Caco-2 (cell line): ENCODE results near the gene ADNP2. TPM values are rescaled to one million over a fixed set of nuclear protein-coding genes. Genes with fewer than 3 reads are reported as not detected.
A peak's percentile ranks its signal among the peaks of the same experiment; 100 is the strongest.
"Not testable (repeated sequence)": the region's sequence is repeated elsewhere in the genome, so short reads cannot be mapped to it uniquely, and the experiment has no call there.

Source experiments
- BruUV-seq: library from RNA; stranded (reverse); fragments of 400-500 nt; replicated peaks from 2 replicates; lab custom pipeline; 2021; lab: Mats Ljungman, UMichigan
- CTCF ChIA-PET: fragments of 300-600 bp; sonication (Branson Sonifier 250); formaldehyde crosslinking; loops from one replicate; lab custom pipeline; 2022; ENCODE audit warnings: antibody characterized with exemption; lab: Charles Lee
- POLR2A ChIA-PET: fragments of 300-600 bp; sonication (Branson Sonifier 250); formaldehyde crosslinking; loops from one replicate; lab custom pipeline; 2022; ENCODE audit warnings: antibody characterized with exemption; lab: Charles Lee
- DNase-seq, 2 experiments: peaks; one replicate each; pipeline versions ENCODE4 v3.0.0 to v3.0.0-alpha.2; 2020 to 2022
- H3K27me3 ChIP-seq: replicated peaks from 2 replicates; pipeline ENCODE4 v1.6.0; 2011; ENCODE audit warnings: low read length; ENCODE audit not compliant: control insufficient read depth, insufficient read depth
- H3K36me3 ChIP-seq: 2 replicates; pipeline ENCODE4 v1.5.1; 2011; ENCODE audit warnings: low read length; ENCODE audit not compliant: control insufficient read depth, insufficient read depth
- H3K4me1 ChIP-seq: fragments of 250-450 bp; sonication (Bioruptor Pico); 2 replicates; pipeline ENCODE4 v1.5.1; 2020; ENCODE audit warnings: mild to moderate bottlenecking
- H3K4me3 ChIP-seq: 2 replicates; pipeline ENCODE4 v1.5.1; 2011; ENCODE audit warnings: low read depth, mild to moderate bottlenecking, control low read depth, low read length
- H3K9me3 ChIP-seq: fragments of 250-450 bp; sonication (Bioruptor Pico); 2 replicates; pipeline ENCODE4 v1.5.1; 2020; ENCODE audit warnings: mild to moderate bottlenecking, moderate library complexity
- H3K27ac Mint-ChIP-seq: one replicate; pipeline ENCODE4 v1.8.0; 2022; ENCODE audit warnings: mixed read lengths; ENCODE audit not compliant: unreplicated experiment
- H3K27me3 Mint-ChIP-seq: one replicate; pipeline ENCODE4 v1.8.0; 2022; ENCODE audit warnings: mixed read lengths; ENCODE audit not compliant: insufficient read depth, unreplicated experiment
- H3K36me3 Mint-ChIP-seq: one replicate; pipeline ENCODE4 v1.8.0; 2022; ENCODE audit warnings: mild to moderate bottlenecking, mixed read lengths; ENCODE audit not compliant: insufficient read depth, unreplicated experiment
- H3K4me1 Mint-ChIP-seq: one replicate; pipeline ENCODE4 v1.8.0; 2022; ENCODE audit warnings: low read depth, mixed read lengths; ENCODE audit not compliant: unreplicated experiment
- H3K4me3 Mint-ChIP-seq: one replicate; pipeline ENCODE4 v1.8.0; 2022; ENCODE audit warnings: mild to moderate bottlenecking, moderate library complexity, mixed read lengths; ENCODE audit not compliant: unreplicated experiment
- H3K9me3 Mint-ChIP-seq: one replicate; pipeline ENCODE4 v1.8.0; 2022; ENCODE audit warnings: mixed read lengths; ENCODE audit not compliant: unreplicated experiment
- intact Hi-C: fragments of 100-400 bp; cut with micrococcal nuclease; formaldehyde crosslinking; loops from one replicate; pipeline ENCODE4 v1.10.0; 2022; ENCODE audit not compliant: unreplicated experiment
- total RNA-seq: library from RNA; stranded (reverse); gene quantifications from 2 replicates; pipeline ENCODE4 v1.2.3, GENCODE V29; 2022
- TF ChIP-seq, protein P1 (sequence below), 2 experiments: fragments of 200-600 bp in 1 of 2; IDR thresholded peaks; 1 replicate in 1 of 2; 2 replicates in 1 of 2; pipeline versions ENCODE4 v1.5.1 to v1.8.0; 2011 to 2022; ENCODE audit warnings: antibody characterized with exemption in 1 of 2, control low read depth in 1 of 2, inconsistent platforms in 1 of 2, low read depth in 1 of 2, low read length in 1 of 2, mild to moderate bottlenecking in 1 of 2, moderate library complexity in 1 of 2; ENCODE audit not compliant: insufficient read depth in 1 of 2, severe bottlenecking in 1 of 2, unreplicated experiment in 1 of 2

Gene ADNP2
- total RNA-seq, 1 experiment from 2014 or later, result 22.1 TPM

DNA sequence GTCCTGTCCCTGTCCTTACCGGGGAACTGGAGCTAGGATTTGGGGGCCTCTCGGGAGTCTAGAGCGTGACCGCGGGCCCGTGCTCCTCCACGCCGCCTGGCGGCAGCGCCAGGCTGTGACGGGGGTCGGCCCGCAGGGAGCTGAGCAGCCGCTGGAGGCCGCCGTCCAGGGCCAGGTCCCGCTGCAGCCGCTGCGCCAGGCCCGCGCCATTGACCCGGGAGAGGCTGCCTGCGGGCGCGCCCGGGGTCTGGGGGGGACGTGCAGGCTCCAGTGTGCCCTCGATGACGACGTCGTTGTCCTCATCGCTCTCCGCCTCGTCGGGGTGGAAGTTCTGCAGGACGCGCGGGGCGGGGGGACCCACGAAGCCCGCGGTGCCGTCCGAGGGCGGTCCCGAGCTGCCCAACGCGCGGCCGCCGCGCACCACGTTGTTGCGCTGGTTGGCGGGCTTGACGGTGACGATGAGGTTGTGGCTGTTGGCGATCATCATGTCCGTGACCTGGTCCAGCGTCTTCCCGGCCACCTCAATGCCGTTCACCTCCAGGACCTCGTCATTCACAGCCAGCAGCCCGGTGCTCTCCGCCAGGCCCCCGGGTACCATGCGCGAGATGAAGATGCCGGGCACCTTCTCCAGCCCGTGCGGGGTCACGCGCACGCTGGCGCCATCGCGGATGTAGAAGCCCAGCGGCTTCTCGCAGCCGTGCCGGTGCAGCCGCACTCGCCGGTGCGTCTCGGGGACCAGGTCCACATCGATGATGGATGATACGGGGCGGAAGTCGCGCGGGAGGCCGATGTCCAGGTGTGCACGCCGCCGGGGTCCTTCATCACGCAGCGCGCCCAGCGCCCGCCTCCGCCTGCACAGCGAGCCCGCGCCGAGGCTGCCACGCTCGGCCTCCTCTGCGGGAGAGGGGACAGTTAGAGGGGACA lies 50.9 kb downstream of the ADNP2 start:
- Mint-ChIP-seq H3K36me3 (peaks cover 4% of the 10 kb centered on the region), H3K27me3 (no peaks in the 10 kb centered on the region), H3K4me1 (no peaks in the 10 kb centered on the region), H3K9me3 (no peaks in the 10 kb centered on the region), H3K4me3 (no peak overlapping the region), H3K27ac (no peak overlapping the region)
- DNase-seq, result no peak
- no TSS peak for BruUV-seq
- Histone ChIP-seq H3K27me3 (no peaks in the 10 kb centered on the region), H3K4me3 (no peak overlapping the region), H3K4me1 (no peaks in the 10 kb centered on the region), H3K9me3 (no peaks in the 10 kb centered on the region), H3K36me3 (no peaks in the 10 kb centered on the region)
- intact Hi-C loops, result no loop called here
- ChIA-PET POLR2A (no interaction called here), CTCF (no interaction called here)
- TF ChIP-seq, protein P1, sequence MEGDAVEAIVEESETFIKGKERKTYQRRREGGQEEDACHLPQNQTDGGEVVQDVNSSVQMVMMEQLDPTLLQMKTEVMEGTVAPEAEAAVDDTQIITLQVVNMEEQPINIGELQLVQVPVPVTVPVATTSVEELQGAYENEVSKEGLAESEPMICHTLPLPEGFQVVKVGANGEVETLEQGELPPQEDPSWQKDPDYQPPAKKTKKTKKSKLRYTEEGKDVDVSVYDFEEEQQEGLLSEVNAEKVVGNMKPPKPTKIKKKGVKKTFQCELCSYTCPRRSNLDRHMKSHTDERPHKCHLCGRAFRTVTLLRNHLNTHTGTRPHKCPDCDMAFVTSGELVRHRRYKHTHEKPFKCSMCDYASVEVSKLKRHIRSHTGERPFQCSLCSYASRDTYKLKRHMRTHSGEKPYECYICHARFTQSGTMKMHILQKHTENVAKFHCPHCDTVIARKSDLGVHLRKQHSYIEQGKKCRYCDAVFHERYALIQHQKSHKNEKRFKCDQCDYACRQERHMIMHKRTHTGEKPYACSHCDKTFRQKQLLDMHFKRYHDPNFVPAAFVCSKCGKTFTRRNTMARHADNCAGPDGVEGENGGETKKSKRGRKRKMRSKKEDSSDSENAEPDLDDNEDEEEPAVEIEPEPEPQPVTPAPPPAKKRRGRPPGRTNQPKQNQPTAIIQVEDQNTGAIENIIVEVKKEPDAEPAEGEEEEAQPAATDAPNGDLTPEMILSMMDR (IDR thresholded peaks at IDR 0.05; ENCODE audit: insufficient read depth in 1 of 2, low read depth in 1 of 2, low read length in 1 of 2, severe bottlenecking in 1 of 2, unreplicated experiment in 1 of 2), result no peak

DNA sequence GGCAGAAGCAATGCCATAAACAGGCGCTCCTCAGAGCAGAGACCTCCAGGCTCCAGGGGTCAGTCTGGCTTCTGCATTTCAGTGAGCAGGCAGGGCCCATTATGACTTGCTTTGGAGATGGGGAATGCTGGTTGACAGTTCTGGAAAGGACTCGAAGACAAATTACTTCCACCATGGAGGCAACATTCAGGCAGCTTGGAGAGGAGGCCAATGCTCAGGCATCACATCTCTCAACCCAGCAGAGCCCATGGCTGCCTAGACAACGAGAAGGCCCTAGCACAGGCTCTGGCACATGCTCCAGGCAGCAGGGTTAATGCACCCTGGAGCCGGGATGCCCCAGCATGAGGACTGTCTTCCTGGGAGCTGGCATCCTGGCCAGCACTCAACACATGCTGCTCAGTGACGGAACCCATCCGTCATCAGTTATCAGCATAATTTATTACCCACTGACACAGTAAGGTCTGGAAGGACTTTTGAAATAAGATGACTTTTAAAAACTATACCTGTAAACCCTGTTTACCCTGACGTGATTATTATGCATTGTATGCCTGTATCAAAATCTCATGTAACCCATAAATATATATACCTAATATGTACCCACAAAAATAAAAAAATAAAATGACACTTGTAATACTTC lies 52.8 kb downstream of the ADNP2 start:
- TF ChIP-seq, protein P1 (IDR thresholded peaks at IDR 0.05; ENCODE audit: insufficient read depth in 1 of 2, low read depth in 1 of 2, low read length in 1 of 2, severe bottlenecking in 1 of 2, unreplicated experiment in 1 of 2), result no peak
- no TSS peak for BruUV-seq
- DNase-seq, result no peak
- CTCF ChIA-PET, result no interaction called here
- Histone ChIP-seq H3K27me3 (no peaks in the 10 kb centered on the region), H3K4me1 (no peaks in the 10 kb centered on the region), H3K36me3 (no peaks in the 10 kb centered on the region), H3K9me3 (no peaks in the 10 kb centered on the region), H3K4me3 (no peak overlapping the region)
- Mint-ChIP-seq H3K4me1 (no peaks in the 10 kb centered on the region), H3K9me3 (no peaks in the 10 kb centered on the region), H3K36me3 (peaks cover 4% of the 10 kb centered on the region), H3K27me3 (no peaks in the 10 kb centered on the region), H3K4me3 (no peak overlapping the region), H3K27ac (no peak overlapping the region)
- intact Hi-C loops, result no loop called here
- POLR2A ChIA-PET, result no interaction called here

DNA sequence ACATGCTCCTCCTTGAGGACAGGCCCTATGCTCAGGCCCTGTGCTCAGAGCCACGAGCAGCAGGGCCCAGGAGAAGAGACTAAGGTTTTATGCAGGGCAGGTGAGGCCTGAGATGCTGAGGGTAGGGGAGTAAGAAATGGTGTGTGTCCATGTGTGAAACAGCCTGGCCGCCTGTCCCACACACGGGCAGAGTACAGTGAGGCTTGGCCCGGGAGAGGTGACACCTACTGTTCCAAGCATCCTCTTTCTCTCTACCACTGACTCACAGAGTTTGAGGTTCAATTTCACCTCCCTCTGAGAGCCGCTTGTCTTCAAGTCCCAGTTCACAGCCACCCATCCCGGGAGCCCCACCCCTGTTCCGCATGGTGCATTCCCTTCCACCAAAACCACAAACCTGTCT lies 54.1 kb downstream of the ADNP2 start:
- TF ChIP-seq, protein P1 (IDR thresholded peaks at IDR 0.05; ENCODE audit: insufficient read depth in 1 of 2, low read depth in 1 of 2, low read length in 1 of 2, severe bottlenecking in 1 of 2, unreplicated experiment in 1 of 2), result no peak
- intact Hi-C loops, result no loop called here
- DNase-seq, result no peak
- H3K4me1 ChIP-seq, result no peaks in the 10 kb centered on the region
- H3K9me3 Mint-ChIP-seq, result no peaks in the 10 kb centered on the region
- H3K4me3 Mint-ChIP-seq, result no peak overlapping the region
- peaks cover 4% of the 10 kb centered on the region for H3K36me3 Mint-ChIP-seq
- no peak overlapping the region for H3K4me3 ChIP-seq
- H3K36me3 ChIP-seq, result no peaks in the 10 kb centered on the region
- no peak overlapping the region for H3K27ac Mint-ChIP-seq
- no peaks in the 10 kb centered on the region for H3K27me3 Mint-ChIP-seq
- no TSS peak for BruUV-seq
- ChIA-PET CTCF (no interaction called here), POLR2A (no interaction called here)
- no peaks in the 10 kb centered on the region for H3K9me3 ChIP-seq
- no peaks in the 10 kb centered on the region for H3K4me1 Mint-ChIP-seq
- no peaks in the 10 kb centered on the region for H3K27me3 ChIP-seq

DNA sequence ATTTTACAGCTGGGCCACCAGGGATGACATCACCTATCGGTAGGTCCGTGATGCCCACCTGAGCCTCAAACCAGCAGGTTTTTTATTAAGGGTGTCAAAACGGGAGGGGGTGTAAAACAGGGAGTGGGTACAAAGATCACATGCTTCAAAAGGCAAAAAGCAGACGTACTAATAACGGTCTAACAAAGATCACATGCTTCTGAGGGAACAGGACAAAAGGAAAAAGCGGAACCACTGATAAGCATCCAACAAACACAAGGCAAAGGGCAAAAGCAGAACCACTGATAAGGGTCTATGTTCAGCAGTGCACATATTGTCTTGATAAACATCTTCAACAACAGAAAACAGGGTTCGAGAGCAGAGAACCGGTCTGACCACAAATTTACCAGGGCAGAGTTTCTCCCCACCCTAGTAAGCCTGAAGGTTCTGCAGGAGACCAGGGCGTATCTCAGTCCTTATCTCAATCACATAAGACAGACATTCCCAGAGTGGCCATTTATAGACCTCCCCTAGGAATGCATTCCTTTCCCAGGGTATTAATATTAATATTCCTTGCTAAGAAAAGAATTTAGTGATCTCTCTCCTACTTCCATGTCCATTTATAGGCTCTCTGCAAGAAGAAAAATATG lies 55.8 kb downstream of the ADNP2 start:
- POLR2A ChIA-PET, result not testable (repeated sequence)

More for the DNA sequence above, 55.8 kb downstream of the ADNP2 start:
- BruUV-seq, H3K27ac Mint-ChIP-seq, H3K4me1 ChIP-seq, H3K27me3 Mint-ChIP-seq, H3K9me3 Mint-ChIP-seq, H3K4me1 Mint-ChIP-seq, H3K4me3 ChIP-seq, H3K36me3 ChIP-seq, H3K27me3 ChIP-seq, H3K36me3 Mint-ChIP-seq, H3K4me3 Mint-ChIP-seq, CTCF ChIA-PET, intact Hi-C loops, H3K9me3 ChIP-seq: not testable (repeated sequence)
- peak in 1 of 2 experiments; percentile 1 for DNase-seq
